Myocyte (in vitro differentiated cells): ENCODE measurements around the gene RTP5. TPM values are rescaled to one million over a fixed set of nuclear protein-coding genes. Genes with fewer than 3 reads are reported as not detected.
"Not testable (repeated sequence)": the region's sequence is repeated elsewhere in the genome, so short reads cannot be mapped to it uniquely, and the experiment has no call there.

Experiments used
- DNase-seq: peaks from one replicate; pipeline ENCODE4 v3.0.0-alpha.2; 2012; ENCODE audit warnings: low read depth
- total RNA-seq: library from RNA; depleted of rRNA; stranded (reverse); fragments of >200 nt; gene quantifications from 2 replicates; pipeline ENCODE4 v1.2.3, GENCODE V29; 2014

RTP5 gene
- total RNA-seq, 1 donor from 2014 or later, result 0.08 TPM

DNA sequence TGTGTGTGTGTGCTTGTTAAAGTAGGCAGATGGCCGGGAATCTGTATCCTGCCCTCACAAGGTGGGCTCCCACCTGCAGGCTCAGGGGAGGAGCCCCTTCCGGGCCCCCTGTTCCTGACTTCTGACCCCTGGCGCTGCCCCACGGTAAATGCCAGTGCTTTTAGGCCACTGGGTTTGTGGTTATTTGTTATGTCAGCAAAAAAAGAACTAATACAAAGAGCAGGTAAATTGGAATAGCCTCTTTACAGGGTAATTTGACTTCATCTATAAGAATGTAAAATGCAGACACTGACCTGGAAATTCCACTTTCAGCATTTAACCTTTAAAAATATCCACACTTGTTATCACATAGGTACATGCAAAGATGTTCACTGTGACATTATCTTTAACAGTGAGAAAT, 44.2 kb downstream of the RTP5 start:
- DNase-seq, result no peak

- no peak for DNase-seq
Measured at GRCh38 chr2:241914542-241914941, 45.0 kb downstream of the RTP5 start.

DNA sequence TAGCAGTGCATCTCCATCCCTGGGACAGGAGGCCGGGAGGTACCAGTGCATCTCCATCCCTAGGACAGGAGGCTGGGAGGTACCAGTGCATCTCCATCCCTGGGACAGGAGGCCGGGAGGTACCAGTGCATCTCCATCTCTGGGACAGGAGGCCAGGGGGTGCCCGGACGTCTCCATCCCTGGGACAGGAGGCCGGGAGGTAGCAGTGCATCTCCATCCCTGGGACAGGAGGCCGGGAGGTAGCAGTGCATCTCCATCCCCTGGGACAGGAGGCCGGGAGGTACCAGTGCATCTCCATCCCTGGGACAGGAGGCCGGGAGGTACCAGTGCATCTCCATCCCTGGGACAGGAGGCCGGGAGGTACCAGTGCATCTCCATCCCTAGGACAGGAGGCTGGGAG, 52.1 kb downstream of the RTP5 start:
- DNase-seq, result not testable (repeated sequence)

DNA sequence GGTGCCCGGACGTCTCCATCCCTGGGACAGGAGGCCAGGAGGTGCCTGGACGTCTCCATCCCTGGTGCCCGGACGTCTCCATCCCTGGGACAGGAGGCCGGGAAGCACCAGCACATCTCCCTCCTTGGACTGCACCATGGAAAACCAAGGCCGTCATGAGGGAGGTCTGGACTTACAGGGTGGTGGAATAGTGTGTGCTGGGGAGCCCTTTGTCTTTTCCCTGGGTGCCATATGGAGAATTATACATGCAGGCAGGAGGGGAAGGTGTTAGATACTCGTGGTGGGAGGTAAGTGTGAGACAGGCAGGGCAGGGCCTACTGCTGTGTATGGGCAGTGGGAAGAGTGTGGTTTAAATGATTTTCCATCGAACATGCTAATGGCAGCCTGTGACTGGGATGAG, 52.9 kb downstream of the RTP5 start:
- DNase-seq, result no peak

DNA sequence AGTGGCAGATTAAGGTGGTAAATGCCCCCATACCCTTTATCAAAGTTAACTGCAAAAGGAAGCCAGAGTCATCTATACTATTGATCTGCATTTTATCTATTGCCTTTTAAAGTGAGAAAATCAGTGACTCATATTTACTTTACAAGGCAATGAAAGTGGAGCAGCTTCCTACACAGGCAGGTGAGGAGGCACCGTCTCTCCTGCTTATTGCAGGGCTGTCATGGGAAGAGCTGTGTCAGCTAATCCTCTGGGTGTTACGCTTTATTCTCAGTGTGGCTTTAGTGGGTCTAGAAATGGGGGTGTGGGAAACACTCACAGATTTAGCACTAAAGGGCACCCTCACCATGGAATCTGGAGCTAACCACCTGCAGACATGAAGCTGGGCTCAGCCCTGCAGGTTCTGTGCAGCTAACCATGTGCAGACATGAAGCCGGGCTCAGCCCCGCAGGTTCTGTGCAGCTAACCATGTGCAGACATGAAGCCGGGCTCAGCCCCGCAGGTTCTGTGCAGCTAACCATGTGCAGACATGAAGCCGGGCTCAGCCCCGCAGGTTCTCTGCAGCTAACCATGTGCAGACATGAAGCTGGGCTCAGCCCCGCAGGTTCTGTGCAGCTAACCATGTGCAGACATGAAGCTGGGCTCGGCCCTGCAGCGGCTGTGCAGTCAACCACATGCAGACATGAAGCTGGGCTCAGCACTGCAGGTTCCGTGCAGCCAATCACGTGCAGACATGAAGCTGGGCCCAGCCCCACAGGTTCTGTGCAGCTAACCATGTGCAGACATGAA, 53.5 kb downstream of the RTP5 start:
- DNase-seq, result not testable (repeated sequence)

Other genes with a start within 250 kb of the RTP5 start
- gene THAP4, start 232.6 kb upstream of the RTP5 start, total RNA-seq, result 50.0 and 54.7 TPM in 2 replicates
- 92.4 and 95.2 TPM in 2 replicates for gene ATG4B, start 232.0 kb upstream of the RTP5 start, total RNA-seq
- gene DTYMK, start 182.9 kb upstream of the RTP5 start, total RNA-seq, result 19.5 and 20.1 TPM in 2 replicates
- gene ING5, start 167.7 kb upstream of the RTP5 start, total RNA-seq, result 18.7 and 21.4 TPM in 2 replicates
- 17.3 and 23.7 TPM in 2 replicates for gene D2HGDH, start 135.1 kb upstream of the RTP5 start, total RNA-seq
- 0.47 TPM in 1 of 2 replicates, not detected in the other for gene GAL3ST2, start 92.9 kb upstream of the RTP5 start, total RNA-seq
- gene NEU4, start 60.5 kb upstream of the RTP5 start, total RNA-seq, result 3.2 and 30.5 TPM in 2 replicates
- gene PDCD1, start 10.8 kb upstream of the RTP5 start, total RNA-seq, result 0.16 TPM in 1 of 2 replicates, not detected in the other